Astrocyte (in vitro differentiated cells and primary cell): ENCODE results near the gene SLC35G1. TPM values are rescaled to one million over a fixed set of nuclear protein-coding genes. Genes with fewer than 3 reads are reported as not detected.

ENCODE experiments used
- DNase-seq: peaks from one replicate; pipeline ENCODE4 v3.0.0-alpha.2; 2010; ENCODE audit warnings: low read depth
- FAIRE-seq: peaks from 2 replicates; lab custom pipeline; 2011; peaks lifted over from hg19 to GRCh38; lab: Jason Lieb, UNC
- H2AFZ ChIP-seq: 2 replicates; pipeline ENCODE4 v1.6.0; 2012; ENCODE audit warnings: low read depth, low read length, inconsistent platforms
- H3K27ac ChIP-seq: 2 replicates; pipeline ENCODE4 v1.5.1; 2011; ENCODE audit warnings: low read depth, low read length, inconsistent platforms
- H3K27me3 ChIP-seq: 2 replicates; pipeline ENCODE4 v1.6.0; 2011; ENCODE audit warnings: low read length, inconsistent platforms; ENCODE audit not compliant: insufficient read depth
- H3K36me3 ChIP-seq: 2 replicates; pipeline ENCODE4 v1.5.1; 2011; ENCODE audit warnings: low read length, inconsistent platforms; ENCODE audit not compliant: insufficient read depth
- H3K4me1 ChIP-seq: 2 replicates; pipeline ENCODE4 v1.5.1; 2011; ENCODE audit warnings: low read length, inconsistent platforms; ENCODE audit not compliant: insufficient read depth
- H3K4me2 ChIP-seq: 2 replicates; pipeline ENCODE4 v1.6.0; 2012; ENCODE audit warnings: low read length, inconsistent platforms
- H3K4me3 ChIP-seq: 2 replicates; pipeline ENCODE4 v1.5.1; 2011; ENCODE audit warnings: low read depth, mild to moderate bottlenecking, low read length, inconsistent platforms; ENCODE audit not compliant: insufficient read depth
- H3K79me2 ChIP-seq: 2 replicates; pipeline ENCODE4 v1.6.0; 2012; ENCODE audit warnings: mild to moderate bottlenecking, low read length, inconsistent platforms; ENCODE audit not compliant: insufficient read depth
- H3K9ac ChIP-seq: 2 replicates; pipeline ENCODE4 v1.6.0; 2012; ENCODE audit warnings: mild to moderate bottlenecking, low read length, inconsistent platforms
- H3K9me3 ChIP-seq: 2 replicates; pipeline ENCODE4 v1.5.1; 2012; ENCODE audit warnings: low read depth, mild to moderate bottlenecking, low read length, inconsistent platforms; ENCODE audit not compliant: insufficient read depth
- H4K20me1 ChIP-seq: 2 replicates; pipeline ENCODE4 v1.6.0; 2012; ENCODE audit warnings: low read length, inconsistent platforms; ENCODE audit not compliant: insufficient read depth
- H3K27ac Mint-ChIP-seq: one replicate; pipeline ENCODE4 v1.8.0; 2021; ENCODE audit warnings: mild to moderate bottlenecking, mixed read lengths; ENCODE audit not compliant: unreplicated experiment
- H3K27me3 Mint-ChIP-seq: one replicate; pipeline ENCODE4 v1.8.0; 2021; ENCODE audit warnings: low read depth, mixed read lengths; ENCODE audit not compliant: unreplicated experiment
- H3K36me3 Mint-ChIP-seq: one replicate; pipeline ENCODE4 v1.8.0; 2021; ENCODE audit warnings: low read depth, mixed read lengths; ENCODE audit not compliant: unreplicated experiment
- H3K4me1 Mint-ChIP-seq: one replicate; pipeline ENCODE4 v1.8.0; 2021; ENCODE audit warnings: low read depth, mixed read lengths; ENCODE audit not compliant: unreplicated experiment
- H3K4me3 Mint-ChIP-seq: one replicate; pipeline ENCODE4 v1.8.0; 2021; ENCODE audit warnings: mild to moderate bottlenecking, moderate library complexity, mixed read lengths; ENCODE audit not compliant: unreplicated experiment
- H3K9me3 Mint-ChIP-seq: one replicate; pipeline ENCODE4 v1.8.0; 2021; ENCODE audit warnings: mild to moderate bottlenecking, mixed read lengths; ENCODE audit not compliant: unreplicated experiment
- EZH2 ChIP-seq: IDR thresholded peaks from 2 replicates; pipeline ENCODE4 v1.6.1; 2012; ENCODE audit warnings: mild to moderate bottlenecking, low read length, inconsistent platforms; ENCODE audit not compliant: insufficient read depth
- total RNA-seq: library from RNA; stranded (reverse); gene quantifications from 2 replicates; pipeline ENCODE4 v1.2.1, GENCODE V29; 2021
- TF ChIP-seq, protein P1 (sequence below): IDR thresholded peaks from 2 replicates; pipeline ENCODE4 v1.5.1; 2011; ENCODE audit warnings: low read depth, mild to moderate bottlenecking, inconsistent platforms, low read length, moderate library complexity; ENCODE audit not compliant: insufficient read depth

Gene SLC35G1
- total RNA-seq, 1 donor from 2014 or later = 3.5 TPM

DNA sequence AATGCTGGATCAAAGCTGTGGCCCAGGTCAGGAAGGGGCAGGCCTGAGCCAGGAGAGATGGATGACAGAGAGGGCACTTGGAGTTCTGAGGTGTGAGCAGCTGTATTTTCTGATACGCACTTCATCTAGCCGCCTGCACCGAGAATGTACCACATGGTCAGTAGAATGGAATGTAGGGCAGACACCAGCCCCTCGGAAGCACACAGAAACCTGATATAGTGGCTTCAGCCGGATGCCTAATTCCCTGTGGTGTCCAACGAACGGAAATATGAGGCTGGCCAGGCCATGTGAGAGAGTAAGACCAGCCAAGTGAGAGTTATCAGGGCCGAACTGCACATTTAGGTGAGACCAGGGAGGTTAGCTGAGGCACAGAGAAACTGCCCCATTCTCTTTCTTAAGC is 53.3 kb downstream of the SLC35G1 start:
- peak overlapping the region; percentile 57 for H3K4me2 ChIP-seq
- no peaks in the 10 kb centered on the region for H3K9me3 Mint-ChIP-seq
- DNase-seq = peak; percentile 92
- peaks cover 9% of the 10 kb centered on the region for H3K4me1 Mint-ChIP-seq
- H3K27me3 ChIP-seq = no peaks in the 10 kb centered on the region
- no peak overlapping the region for H3K4me3 Mint-ChIP-seq
- H3K27ac ChIP-seq = peak overlapping the region; percentile 44
- no peaks in the 10 kb centered on the region for H3K79me2 ChIP-seq
- no peaks in the 10 kb centered on the region for H3K36me3 ChIP-seq
- no peaks in the 10 kb centered on the region for H3K36me3 Mint-ChIP-seq
- no peak overlapping the region for H3K9ac ChIP-seq
- no peak for TF ChIP-seq EZH2
- TF ChIP-seq, protein P1, sequence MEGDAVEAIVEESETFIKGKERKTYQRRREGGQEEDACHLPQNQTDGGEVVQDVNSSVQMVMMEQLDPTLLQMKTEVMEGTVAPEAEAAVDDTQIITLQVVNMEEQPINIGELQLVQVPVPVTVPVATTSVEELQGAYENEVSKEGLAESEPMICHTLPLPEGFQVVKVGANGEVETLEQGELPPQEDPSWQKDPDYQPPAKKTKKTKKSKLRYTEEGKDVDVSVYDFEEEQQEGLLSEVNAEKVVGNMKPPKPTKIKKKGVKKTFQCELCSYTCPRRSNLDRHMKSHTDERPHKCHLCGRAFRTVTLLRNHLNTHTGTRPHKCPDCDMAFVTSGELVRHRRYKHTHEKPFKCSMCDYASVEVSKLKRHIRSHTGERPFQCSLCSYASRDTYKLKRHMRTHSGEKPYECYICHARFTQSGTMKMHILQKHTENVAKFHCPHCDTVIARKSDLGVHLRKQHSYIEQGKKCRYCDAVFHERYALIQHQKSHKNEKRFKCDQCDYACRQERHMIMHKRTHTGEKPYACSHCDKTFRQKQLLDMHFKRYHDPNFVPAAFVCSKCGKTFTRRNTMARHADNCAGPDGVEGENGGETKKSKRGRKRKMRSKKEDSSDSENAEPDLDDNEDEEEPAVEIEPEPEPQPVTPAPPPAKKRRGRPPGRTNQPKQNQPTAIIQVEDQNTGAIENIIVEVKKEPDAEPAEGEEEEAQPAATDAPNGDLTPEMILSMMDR = no peak
- H3K4me1 ChIP-seq = peaks cover 15% of the 10 kb centered on the region
- no peak overlapping the region for H3K27ac Mint-ChIP-seq
- FAIRE-seq = peak; percentile 54
- no peaks in the 10 kb centered on the region for H3K27me3 Mint-ChIP-seq
- H4K20me1 ChIP-seq = no peaks in the 10 kb centered on the region
- peak overlapping the region; percentile 64 for H2AFZ ChIP-seq
- no peaks in the 10 kb centered on the region for H3K9me3 ChIP-seq
- H3K4me3 ChIP-seq = no peak overlapping the region

DNA sequence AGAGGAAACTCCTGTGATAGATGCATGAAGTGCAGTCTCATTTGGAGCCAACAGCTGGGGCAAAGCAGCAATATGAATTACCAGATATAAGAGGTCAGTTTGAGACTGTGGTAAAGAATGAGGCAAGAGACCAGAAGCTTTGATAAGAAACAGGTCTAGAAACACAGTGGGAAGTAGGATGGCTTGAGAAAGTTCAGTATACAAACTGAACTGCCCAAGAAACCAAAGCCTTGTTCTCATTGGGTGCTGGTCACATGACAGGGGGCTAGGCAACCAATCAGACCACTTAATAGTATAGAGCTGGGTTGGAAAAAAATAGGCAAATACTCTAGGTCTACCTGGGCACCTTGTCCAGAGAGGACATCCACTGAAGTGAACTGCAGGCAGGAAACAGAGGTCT is 53.7 kb downstream of the SLC35G1 start:
- H3K27me3 ChIP-seq = no peaks in the 10 kb centered on the region
- H3K36me3 Mint-ChIP-seq = no peaks in the 10 kb centered on the region
- no peak overlapping the region for H3K27ac Mint-ChIP-seq
- no peaks in the 10 kb centered on the region for H3K9me3 ChIP-seq
- no peaks in the 10 kb centered on the region for H3K36me3 ChIP-seq
- H3K4me3 Mint-ChIP-seq = no peak overlapping the region
- FAIRE-seq (no peak), DNase-seq (peak; percentile 20)
- TF ChIP-seq EZH2 = no peak
- TF ChIP-seq, protein P1 = no peak
- H3K9ac ChIP-seq = no peak overlapping the region
- H3K4me2 ChIP-seq = peak overlapping the region; percentile 57
- H3K79me2 ChIP-seq = no peaks in the 10 kb centered on the region
- H3K27me3 Mint-ChIP-seq = no peaks in the 10 kb centered on the region
- peak overlapping the region; percentile 64 for H2AFZ ChIP-seq
- no peak overlapping the region for H3K4me3 ChIP-seq
- H3K27ac ChIP-seq = peak overlapping the region; percentile 44
- peaks cover 15% of the 10 kb centered on the region for H3K4me1 ChIP-seq
- H3K9me3 Mint-ChIP-seq = no peaks in the 10 kb centered on the region
- peaks cover 9% of the 10 kb centered on the region for H3K4me1 Mint-ChIP-seq
- H4K20me1 ChIP-seq = no peaks in the 10 kb centered on the region

DNA sequence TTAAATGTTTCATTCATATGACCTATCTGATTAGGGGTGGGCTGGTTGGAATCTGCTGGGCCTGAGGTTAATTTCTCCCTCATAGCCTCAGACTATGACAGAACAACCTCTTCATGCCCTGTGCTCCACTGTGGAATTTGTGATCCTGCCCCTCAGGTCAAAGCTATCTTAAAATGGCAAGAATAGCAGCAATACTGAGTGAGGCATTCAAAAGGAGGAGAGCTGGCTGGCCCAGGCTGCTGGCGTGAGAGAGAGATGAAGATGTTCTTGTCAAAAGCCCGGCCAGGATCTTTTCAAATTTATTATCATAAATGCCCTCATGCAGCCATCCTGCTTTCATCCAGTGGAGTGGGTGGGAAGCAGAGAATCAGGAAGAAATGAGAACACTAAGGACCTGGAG is 58.1 kb downstream of the SLC35G1 start:
- DNase-seq = no peak
- H3K36me3 Mint-ChIP-seq = no peaks in the 10 kb centered on the region
- H3K4me1 Mint-ChIP-seq = peaks cover 7% of the 10 kb centered on the region
- Histone ChIP-seq H3K4me2 (no peak overlapping the region), H4K20me1 (no peaks in the 10 kb centered on the region), H3K9ac (no peak overlapping the region), H3K27me3 (no peaks in the 10 kb centered on the region), H3K79me2 (no peaks in the 10 kb centered on the region), H3K4me1 (peaks cover 15% of the 10 kb centered on the region), H2AFZ (no peak overlapping the region), H3K9me3 (no peaks in the 10 kb centered on the region), H3K27ac (no peak overlapping the region), H3K36me3 (no peaks in the 10 kb centered on the region), H3K4me3 (no peak overlapping the region)
- H3K27me3 Mint-ChIP-seq = no peaks in the 10 kb centered on the region
- H3K4me3 Mint-ChIP-seq = no peak overlapping the region
- H3K27ac Mint-ChIP-seq = no peak overlapping the region
- H3K9me3 Mint-ChIP-seq = no peaks in the 10 kb centered on the region
- TF ChIP-seq, protein P1 = no peak
- no peak for TF ChIP-seq EZH2
- FAIRE-seq = no peak
